GM23338 (cell line): ENCODE data around the gene PXT1. TPM values are rescaled to one million over a fixed set of nuclear protein-coding genes. Genes with fewer than 3 reads are reported as not detected.

Source experiments
- ATAC-seq: fragments of 200-7000 bp; cut with Tn5 transposase; 3 replicates; pipeline ENCODE4 v1.9.1; 2020
- DNase-seq: peaks from one replicate; pipeline ENCODE4 v3.0.0-alpha.2; 2015; ENCODE audit warnings: low spot score
- H2AFZ ChIP-seq: fragments of 200-600 bp; sonication (generic); 2 replicates; pipeline ENCODE4 v1.8.0; 2016; ENCODE audit warnings: antibody characterized with exemption, mild to moderate bottlenecking, moderate library complexity
- H3F3A ChIP-seq: fragments of 200-600 bp; sonication (generic); replicated peaks from 2 replicates; pipeline ENCODE4 v1.8.0; 2017; ENCODE audit warnings: antibody characterized with exemption, mixed run types, low read depth
- H3K27ac ChIP-seq: fragments of 200-600 bp; sonication (generic); 2 replicates; pipeline ENCODE4 v1.6.1; 2016; ENCODE audit warnings: low read depth
- H3K27me3 ChIP-seq: fragments of 200-600 bp; sonication (generic); 2 replicates; pipeline ENCODE4 v1.8.0; 2016; ENCODE audit warnings: mild to moderate bottlenecking, mixed run types, moderate library complexity; ENCODE audit not compliant: insufficient read depth
- H3K36me3 ChIP-seq: fragments of 200-600 bp; sonication (generic); 2 replicates; pipeline ENCODE4 v1.8.0; 2016; ENCODE audit warnings: mild to moderate bottlenecking; ENCODE audit not compliant: insufficient read depth
- H3K4me1 ChIP-seq: fragments of 200-600 bp; sonication (generic); 2 replicates; pipeline ENCODE4 v1.8.0; 2016; ENCODE audit warnings: mild to moderate bottlenecking, moderate library complexity; ENCODE audit not compliant: insufficient read depth
- H3K4me2 ChIP-seq: fragments of 200-600 bp; sonication (generic); 2 replicates; pipeline ENCODE4 v1.7.1; 2017; ENCODE audit warnings: mixed run types
- H3K4me3 ChIP-seq: fragments of 200-600 bp; sonication (generic); 2 replicates; pipeline ENCODE4 v1.6.1; 2016; ENCODE audit warnings: mixed run types
- H3K79me2 ChIP-seq: fragments of 200-600 bp; sonication (generic); replicated peaks from 2 replicates; pipeline ENCODE4 v1.8.0; 2017; ENCODE audit warnings: mild to moderate bottlenecking; ENCODE audit not compliant: insufficient read depth
- H3K9me2 ChIP-seq: fragments of 200-600 bp; sonication (generic); 2 replicates; pipeline ENCODE4 v1.8.0; 2017; ENCODE audit not compliant: insufficient read depth
- H4K20me1 ChIP-seq: fragments of 200-600 bp; sonication (generic); replicated peaks from 2 replicates; pipeline ENCODE4 v1.8.0; 2017; ENCODE audit warnings: mild to moderate bottlenecking; ENCODE audit not compliant: insufficient read depth
- H3K27ac Mint-ChIP-seq: 2 replicates; pipeline ENCODE4 v1.8.0; 2020; ENCODE audit warnings: inconsistent platforms, mild to moderate bottlenecking, moderate library complexity, mixed read lengths
- H3K27me3 Mint-ChIP-seq: 3 replicates; pipeline ENCODE4 v1.8.0; 2022; ENCODE audit warnings: low read depth, mild to moderate bottlenecking, moderate library complexity, mixed read lengths, inconsistent platforms; ENCODE audit not compliant: insufficient read depth, poor library complexity
- H3K36me3 Mint-ChIP-seq: 3 replicates; pipeline ENCODE4 v1.8.0; 2021; ENCODE audit warnings: low read depth, mild to moderate bottlenecking, inconsistent platforms, moderate library complexity, mixed read lengths
- H3K4me1 Mint-ChIP-seq: 3 replicates; pipeline ENCODE4 v1.8.0; 2020; ENCODE audit warnings: mild to moderate bottlenecking, inconsistent platforms, mixed read lengths
- H3K4me3 Mint-ChIP-seq: 3 replicates; pipeline ENCODE4 v1.8.0; 2021; ENCODE audit warnings: moderate library complexity, mild to moderate bottlenecking, inconsistent platforms, mixed read lengths
- H3K9me3 Mint-ChIP-seq: 3 replicates; pipeline ENCODE4 v1.8.0; 2020; ENCODE audit warnings: moderate library complexity, mild to moderate bottlenecking, inconsistent platforms, mixed read lengths
- CREB1 ChIP-seq: fragments of 250-450 bp; sonication (Bioruptor Pico); IDR thresholded peaks from 2 replicates; pipeline ENCODE4 v1.5.0; 2020; ENCODE audit warnings: low read depth, mild to moderate bottlenecking, moderate library complexity
- CTCF ChIP-seq, 2 experiments: fragments of 200-600 bp in 1 of 2; sonication (generic) in 1 of 2; conservative IDR thresholded peaks; 2 replicates each; pipeline versions ENCODE4 v1.5.1 to v1.6.1; 2016 to 2017; ENCODE audit warnings: antibody characterized with exemption in 2 of 2, low read depth in 2 of 2, mild to moderate bottlenecking in 2 of 2, moderate library complexity in 1 of 2
- EZH2 ChIP-seq: fragments of 200-600 bp; sonication (generic); IDR thresholded peaks from one replicate; pipeline ENCODE4 v1.8.0; 2017; ENCODE audit warnings: antibody characterized with exemption, mild to moderate bottlenecking, low read depth; ENCODE audit not compliant: unreplicated experiment
- EZH2phosphoT487 ChIP-seq: fragments of 200-600 bp; sonication (generic); IDR thresholded peaks from one replicate; pipeline ENCODE4 v1.8.1; 2018; ENCODE audit warnings: antibody characterized with exemption; ENCODE audit not compliant: unreplicated experiment
- JUNB ChIP-seq: IDR thresholded peaks from one replicate; pipeline ENCODE4 v1.6.1; 2016; ENCODE audit warnings: antibody characterized with exemption; ENCODE audit not compliant: unreplicated experiment
- NANOG ChIP-seq: IDR thresholded peaks from 2 replicates; pipeline ENCODE4 v1.6.1; 2016; ENCODE audit warnings: antibody characterized with exemption, borderline replicate concordance
- POLR2AphosphoS5 ChIP-seq: IDR thresholded peaks from 2 replicates; pipeline ENCODE4 v1.6.1; 2016; ENCODE audit warnings: antibody characterized with exemption, low read depth
- STAT1 ChIP-seq: IDR thresholded peaks from one replicate; pipeline ENCODE4 v1.6.1; 2016; ENCODE audit warnings: antibody characterized with exemption; ENCODE audit not compliant: unreplicated experiment
- ZNF114 ChIP-seq: fragments of 250-450 bp; sonication (Bioruptor Pico); IDR thresholded peaks from 2 replicates; pipeline ENCODE4 v1.5.0; 2020; ENCODE audit warnings: mild to moderate bottlenecking, moderate library complexity
- ZNF331 ChIP-seq: fragments of 250-450 bp; sonication (Bioruptor Pico); IDR thresholded peaks from 2 replicates; pipeline ENCODE4 v1.5.0; 2020; ENCODE audit warnings: low read depth, mild to moderate bottlenecking, moderate library complexity
- ZNF462 ChIP-seq: fragments of 250-450 bp; sonication (Bioruptor Pico); IDR thresholded peaks from 2 replicates; pipeline ENCODE4 v1.5.0; 2020; ENCODE audit warnings: mild to moderate bottlenecking, moderate library complexity
- polyA plus RNA-seq: library from polyadenylated mRNA; unstranded; fragments of >200 nt; fragmentation: Nextera tagmentation; extraction: Ambion mirVana; gene quantifications from 2 replicates; pipeline ENCODE4 v1.2.1, GENCODE V29; 2016
- total RNA-seq: library from RNA; depleted of rRNA; stranded (reverse); fragments of >200 nt; shearing (Covaris generic); gene quantifications from 2 replicates; pipeline ENCODE4 v1.2.3, GENCODE V29; 2014
- TF ChIP-seq, protein P1 (sequence below): IDR thresholded peaks from 2 replicates; pipeline ENCODE4 v1.6.1; 2016; ENCODE audit warnings: antibody characterized with exemption
- TF ChIP-seq, protein P2 (sequence below): IDR thresholded peaks from one replicate; pipeline ENCODE4 v1.6.1; 2018; ENCODE audit warnings: antibody characterized with exemption; ENCODE audit not compliant: unreplicated experiment

PXT1 gene
- total and polyA plus RNA-seq, 2 experiments from 2014 or later, result 0.14 TPM; not detected in 1

DNA sequence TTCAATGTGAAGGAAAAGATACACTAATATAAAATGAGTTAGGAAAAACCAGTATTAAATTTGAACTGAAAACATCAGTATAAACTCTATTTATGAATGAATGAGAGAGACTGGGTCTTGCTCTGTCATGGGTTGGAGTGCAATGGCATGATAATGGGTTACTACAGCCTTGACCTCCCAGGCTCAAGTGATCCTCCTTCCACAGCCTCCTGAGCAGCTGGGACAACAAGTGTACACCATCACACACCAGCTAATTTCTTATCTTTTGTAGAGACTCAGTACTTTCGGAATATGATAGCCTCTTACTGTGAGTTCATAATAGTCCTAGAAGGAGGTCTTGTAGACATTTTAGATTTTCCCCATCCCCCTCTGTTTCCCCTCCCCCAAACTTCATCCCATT lies 21.6 kb upstream of the PXT1 start:
- Histone ChIP-seq H3K4me2 (no peak overlapping the region), H3K9me2 (no peaks in the 10 kb centered on the region), H3K27ac (no peak overlapping the region; the same call in 1 of the 2 replicates), H2AFZ (no peak overlapping the region), H3K4me3 (no peak overlapping the region), H3F3A (no peaks in the 10 kb centered on the region), H3K36me3 (no peaks in the 10 kb centered on the region), H3K27me3 (no peaks in the 10 kb centered on the region), H3K4me1 (peaks cover 15% of the 10 kb centered on the region), H3K79me2 (peaks cover 99% of the 10 kb centered on the region), H4K20me1 (peaks cover 4% of the 10 kb centered on the region)
- DNase-seq, result no peak
- peaks cover 8% of the 10 kb centered on the region; the same call in 1 of the 3 replicates for H3K36me3 Mint-ChIP-seq
- no peak overlapping the region for H3K27ac Mint-ChIP-seq
- no peak for TF ChIP-seq ZNF462
- no peak for TF ChIP-seq EZH2phosphoT487
- no peak for TF ChIP-seq JUNB
- TF ChIP-seq STAT1, result no peak
- no peak for TF ChIP-seq EZH2
- no peak for TF ChIP-seq CTCF (conservative IDR thresholded peaks at IDR 0.05; ENCODE audit: low read depth in 2 of 2)
- no peak for TF ChIP-seq CREB1
- TF ChIP-seq ZNF114, result no peak
- no peak for TF ChIP-seq POLR2AphosphoS5
- TF ChIP-seq NANOG, result no peak
- TF ChIP-seq ZNF331 (CRISPR knock-in tag), result no peak
- TF ChIP-seq, protein P1, sequence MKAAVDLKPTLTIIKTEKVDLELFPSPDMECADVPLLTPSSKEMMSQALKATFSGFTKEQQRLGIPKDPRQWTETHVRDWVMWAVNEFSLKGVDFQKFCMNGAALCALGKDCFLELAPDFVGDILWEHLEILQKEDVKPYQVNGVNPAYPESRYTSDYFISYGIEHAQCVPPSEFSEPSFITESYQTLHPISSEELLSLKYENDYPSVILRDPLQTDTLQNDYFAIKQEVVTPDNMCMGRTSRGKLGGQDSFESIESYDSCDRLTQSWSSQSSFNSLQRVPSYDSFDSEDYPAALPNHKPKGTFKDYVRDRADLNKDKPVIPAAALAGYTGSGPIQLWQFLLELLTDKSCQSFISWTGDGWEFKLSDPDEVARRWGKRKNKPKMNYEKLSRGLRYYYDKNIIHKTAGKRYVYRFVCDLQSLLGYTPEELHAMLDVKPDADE, result no peak
- TF ChIP-seq, protein P2, sequence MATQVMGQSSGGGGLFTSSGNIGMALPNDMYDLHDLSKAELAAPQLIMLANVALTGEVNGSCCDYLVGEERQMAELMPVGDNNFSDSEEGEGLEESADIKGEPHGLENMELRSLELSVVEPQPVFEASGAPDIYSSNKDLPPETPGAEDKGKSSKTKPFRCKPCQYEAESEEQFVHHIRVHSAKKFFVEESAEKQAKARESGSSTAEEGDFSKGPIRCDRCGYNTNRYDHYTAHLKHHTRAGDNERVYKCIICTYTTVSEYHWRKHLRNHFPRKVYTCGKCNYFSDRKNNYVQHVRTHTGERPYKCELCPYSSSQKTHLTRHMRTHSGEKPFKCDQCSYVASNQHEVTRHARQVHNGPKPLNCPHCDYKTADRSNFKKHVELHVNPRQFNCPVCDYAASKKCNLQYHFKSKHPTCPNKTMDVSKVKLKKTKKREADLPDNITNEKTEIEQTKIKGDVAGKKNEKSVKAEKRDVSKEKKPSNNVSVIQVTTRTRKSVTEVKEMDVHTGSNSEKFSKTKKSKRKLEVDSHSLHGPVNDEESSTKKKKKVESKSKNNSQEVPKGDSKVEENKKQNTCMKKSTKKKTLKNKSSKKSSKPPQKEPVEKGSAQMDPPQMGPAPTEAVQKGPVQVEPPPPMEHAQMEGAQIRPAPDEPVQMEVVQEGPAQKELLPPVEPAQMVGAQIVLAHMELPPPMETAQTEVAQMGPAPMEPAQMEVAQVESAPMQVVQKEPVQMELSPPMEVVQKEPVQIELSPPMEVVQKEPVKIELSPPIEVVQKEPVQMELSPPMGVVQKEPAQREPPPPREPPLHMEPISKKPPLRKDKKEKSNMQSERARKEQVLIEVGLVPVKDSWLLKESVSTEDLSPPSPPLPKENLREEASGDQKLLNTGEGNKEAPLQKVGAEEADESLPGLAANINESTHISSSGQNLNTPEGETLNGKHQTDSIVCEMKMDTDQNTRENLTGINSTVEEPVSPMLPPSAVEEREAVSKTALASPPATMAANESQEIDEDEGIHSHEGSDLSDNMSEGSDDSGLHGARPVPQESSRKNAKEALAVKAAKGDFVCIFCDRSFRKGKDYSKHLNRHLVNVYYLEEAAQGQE, result no peak
- peaks cover 5% of the 10 kb centered on the region for H3K27me3 Mint-ChIP-seq
- H3K4me1 Mint-ChIP-seq, result peaks cover 25% of the 10 kb centered on the region
- no peak overlapping the region for H3K4me3 Mint-ChIP-seq
- no peak for ATAC-seq
- no peaks in the 10 kb centered on the region for H3K9me3 Mint-ChIP-seq
